Testis (tissue), 3 donors: ENCODE measurements around the gene TMA7. TPM values are rescaled to one million over a fixed set of nuclear protein-coding genes. Genes with fewer than 3 reads are reported as not detected.
A peak's percentile ranks its signal among the peaks of the same experiment; 100 is the strongest.

Source experiments
- DNase-seq: peaks from one replicate; pipeline ENCODE4 v3.0.0-alpha.2; 2019
- H3K27ac ChIP-seq, 2 donors: fragments of 200-600 bp; sonication (generic); one replicate each; pipeline ENCODE4 v1.5.1; 2019
- H3K27me3 ChIP-seq: fragments of 200-600 bp; sonication (generic); one replicate; pipeline ENCODE4 v1.5.1; 2019
- H3K36me3 ChIP-seq: fragments of 200-600 bp; sonication (generic); one replicate; pipeline ENCODE4 v1.5.1; 2017; ENCODE audit warnings: low read depth; ENCODE audit errors: missing control alignments
- H3K4me1 ChIP-seq: fragments of 200-600 bp; sonication (generic); one replicate; pipeline ENCODE4 v1.5.1; 2019
- H3K4me3 ChIP-seq, 2 donors: fragments of 200-600 bp; sonication (generic); one replicate each; pipeline ENCODE4 v1.5.1; 2017 to 2019
- H3K9me3 ChIP-seq: fragments of 200-600 bp; sonication (generic); one replicate; pipeline ENCODE4 v1.5.1; 2017
- CTCF ChIP-seq, 3 experiments: fragments of 450-650 bp in 2 of 3; fragments of 200-600 bp in 1 of 3; sonication (generic) in 1 of 3; IDR thresholded peaks; one replicate each; pipeline ENCODE4 v1.5.1; 2016 to 2019; ENCODE audit warnings: antibody characterized with exemption in 3 of 3, mild to moderate bottlenecking in 2 of 3, moderate library complexity in 1 of 3
- POLR2A ChIP-seq: fragments of 450-650 bp; IDR thresholded peaks from one replicate; pipeline ENCODE4 v1.6.1; 2017; ENCODE audit warnings: antibody characterized with exemption, mild to moderate bottlenecking, moderate library complexity
- WGBS, 2 donors: methylation state at CpG; one replicate each; pipeline ENCODE4 v1.1.5; 2018; 5-methylcytosine and 5-hydroxymethylcytosine counted together
- intact Hi-C: fragments of 100-400 bp; cut with DNase I; formaldehyde crosslinking; loops from one replicate; pipeline ENCODE4 v1.15.1; 2023; ENCODE audit warnings: low total_unique reads
- polyA plus RNA-seq: library from polyadenylated mRNA; stranded (reverse); fragments of 350-450 nt; fragmentation: Illumina TruSeq; extraction: RNeasy Lipid Tissue Mini Kit (QIAGEN cat#74804); gene quantifications from one replicate; pipeline ENCODE4 v1.2.3, GENCODE V29; 2014; ENCODE audit warnings: low read depth, low replicate concordance; ENCODE audit not compliant: insufficient read depth
- total RNA-seq, 2 donors: library from RNA; depleted of rRNA; stranded (reverse); fragments of >200 nt; gene quantifications; one replicate each; pipeline ENCODE4 v1.2.3, GENCODE V29; 2016

Gene TMA7
- total and polyA plus RNA-seq, 3 donors from 2014 or later = 380 to 425 (median 393) TPM

GRCh38 chr3:48428572-48429316 is 11.3 kb upstream of the TMA7 start:
- no peaks in the 10 kb centered on the region for H3K9me3 ChIP-seq
- peak overlapping the region; percentile 71 to 91 for H3K27ac ChIP-seq
- no peaks in the 10 kb centered on the region for H3K27me3 ChIP-seq
- peak; percentile 65 for DNase-seq
- peak overlapping the region; percentile 75 to 80 for H3K4me3 ChIP-seq
- TF ChIP-seq POLR2A (no peak), CTCF (IDR thresholded peaks at IDR 0.05) (no peak)
- intact Hi-C loops = no loop called here
- H3K36me3 ChIP-seq = no peaks in the 10 kb centered on the region
- 5 to 20% methylated on average over 1 to 32 of the region's 60 CpGs for WGBS, 2 donors
- peaks cover 55% of the 10 kb centered on the region for H3K4me1 ChIP-seq

DNA sequence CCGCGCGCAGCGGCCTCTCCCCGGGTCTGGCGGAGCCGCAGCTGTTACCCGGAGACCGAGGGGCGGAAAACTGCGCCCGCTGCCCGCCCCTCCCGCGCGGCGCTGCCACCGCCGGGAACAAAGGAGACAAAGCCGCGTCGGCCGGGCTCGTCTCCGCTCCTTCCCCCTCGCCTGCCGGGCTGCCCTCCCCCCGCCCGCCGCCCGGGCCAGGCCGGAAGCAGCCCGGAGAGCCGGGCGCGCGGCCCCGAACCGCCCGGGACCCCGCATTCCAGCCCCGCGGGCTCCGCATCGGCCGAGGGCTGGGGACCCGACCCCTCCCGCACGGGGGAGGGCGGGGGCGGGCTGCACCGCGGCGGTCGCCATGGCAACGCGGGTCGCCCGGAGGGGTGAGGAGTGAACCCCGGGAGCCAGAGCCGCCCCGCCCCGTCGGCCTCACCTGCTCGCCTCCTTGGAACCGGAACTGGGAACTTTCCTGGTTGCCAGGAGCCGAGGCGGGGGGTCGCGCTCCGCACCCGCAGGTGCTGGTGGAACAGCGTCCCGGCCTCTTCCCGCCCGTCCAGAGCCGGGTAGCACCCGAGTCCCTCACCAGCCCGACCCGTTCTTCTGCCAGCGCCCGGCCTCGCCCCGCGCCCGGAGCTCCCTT is 10.6 kb upstream of the TMA7 start:
- Histone ChIP-seq H3K4me3 (peak overlapping the region; percentile 75 to 80), H3K9me3 (no peaks in the 10 kb centered on the region), H3K27me3 (no peaks in the 10 kb centered on the region), H3K36me3 (no peaks in the 10 kb centered on the region), H3K4me1 (peaks cover 62% of the 10 kb centered on the region), H3K27ac (peak overlapping the region; percentile 71 to 91)
- intact Hi-C loops = no loop called here
- TF ChIP-seq CTCF (IDR thresholded peaks at IDR 0.05) = no peak
- WGBS, 2 donors = 0% methylated on average over 10 to 70 of the region's 86 CpGs
- DNase-seq = peak; percentile 60

DNA sequence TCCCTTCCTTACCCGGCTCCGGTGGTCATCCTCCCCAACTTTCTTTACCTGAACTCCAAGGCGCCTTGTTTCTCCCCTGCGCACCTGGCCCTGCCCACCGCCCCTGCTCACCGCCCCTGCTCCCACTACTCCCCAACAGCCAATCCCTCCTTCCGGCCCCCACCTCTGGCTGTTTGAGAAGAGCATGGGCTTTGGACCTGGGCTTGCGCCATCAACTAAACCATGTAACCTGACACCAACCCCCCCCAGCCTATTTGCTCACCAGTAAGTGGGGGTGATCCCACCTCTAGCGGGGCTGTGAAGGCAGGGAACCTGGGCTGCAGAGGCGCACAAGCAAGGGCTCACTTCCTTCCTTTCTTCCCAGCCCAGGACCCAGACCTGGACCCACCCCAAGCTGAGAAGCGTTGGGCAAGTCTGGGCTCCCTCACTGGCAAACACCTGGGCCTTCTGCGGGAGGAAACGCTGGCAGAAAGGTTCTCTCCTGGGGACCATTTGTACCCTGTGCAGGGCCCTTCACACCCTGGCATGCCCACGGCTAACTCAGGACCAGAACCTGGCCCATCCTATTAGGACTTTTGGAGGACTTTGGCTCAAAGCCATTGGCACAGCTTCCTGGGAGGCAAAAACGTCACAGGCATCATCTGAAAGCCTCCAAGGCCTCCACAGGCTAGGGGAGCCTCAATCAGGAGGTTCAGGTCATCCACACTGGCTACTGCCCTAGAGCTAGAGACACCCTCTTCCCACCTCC is 9.9 kb upstream of the TMA7 start, which contains the start of gene PLXNB1:
PLXNB1 (minus strand) TSS at position 127 of the 748 bp plus-strand sequence. CDS start 5,475 bp downstream, outside the sequence.
- Histone ChIP-seq H3K36me3 (no peaks in the 10 kb centered on the region), H3K4me3 (peak within 1 kb of the TSS; percentile 75 to 80), H3K27ac (peak within 1 kb of the TSS; percentile 71 to 91), H3K9me3 (no peaks in the 10 kb centered on the region), H3K4me1 (peaks cover 63% of the 10 kb centered on the region), H3K27me3 (no peaks in the 10 kb centered on the region)
- TF ChIP-seq CTCF (IDR thresholded peaks at IDR 0.05) = no peak
- TF ChIP-seq POLR2A = no peak
- DNase-seq = peak; percentile 86
- WGBS, 2 donors = 11 to 19% methylated on average over 15 of the region's 15 CpGs
- intact Hi-C loops = no loop called here

GRCh38 chr3:48430708-48431101 is 9.4 kb upstream of the TMA7 start:
- Histone ChIP-seq H3K27ac (peak overlapping the region in 1 of 2 donors; percentile 91), H3K27me3 (no peaks in the 10 kb centered on the region), H3K4me1 (peaks cover 63% of the 10 kb centered on the region), H3K4me3 (no peak overlapping the region), H3K9me3 (no peaks in the 10 kb centered on the region), H3K36me3 (no peaks in the 10 kb centered on the region)
- DNase-seq = no peak
- 63 to 69% methylated on average over 1 of the region's 1 CpG for WGBS, 2 donors
- TF ChIP-seq POLR2A (no peak), CTCF (IDR thresholded peaks at IDR 0.05) (no peak)
- intact Hi-C loops = no loop called here
